T1000 (cell line): Measurements from ENCODE around the gene KCNJ10.
"Not testable (repeated sequence)": the region's sequence is repeated elsewhere in the genome, so short reads cannot be mapped to it uniquely, and the experiment has no call there.

Experiments
- DNase-seq: peaks from one replicate; lab custom pipeline; 2025; ENCODE audit warnings: mixed read lengths; lab: John Stamatoyannopoulos, UW

KCNJ10 gene

GRCh38 chr1:160069460-160070231 is at the start of gene KCNJ10:
TSS of gene KCNJ10 (minus strand) at chr1:160070160. CDS start at chr1:160042532, 27,628 bp downstream.
- no peak for DNase-seq

GRCh38 chr1:160118928-160119327 is 49.0 kb upstream of the KCNJ10 start:
- no peak for DNase-seq

GRCh38 chr1:160117709-160118183 is 47.8 kb upstream of the KCNJ10 start:
- no peak for DNase-seq

GRCh38 chr1:160117300-160117699 is 47.3 kb upstream of the KCNJ10 start:
- DNase-seq, result no peak

- no peak for DNase-seq
These were observed 46.6 kb upstream of the KCNJ10 start for GRCh38 chr1:160116283-160117147.

GRCh38 chr1:160115545-160116282 is 45.8 kb upstream of the KCNJ10 start, which contains the start of gene ATP1A2:
TSS of gene ATP1A2 (plus strand) at chr1:160115759. CDS start at chr1:160115862, 103 bp downstream.
- DNase-seq, result no peak

GRCh38 chr1:160114085-160114484 is 44.1 kb upstream of the KCNJ10 start:
- DNase-seq, result no peak

GRCh38 chr1:160113407-160113806 is 43.4 kb upstream of the KCNJ10 start:
- DNase-seq, result no peak

- no peak for DNase-seq
These were observed 42.4 kb upstream of the KCNJ10 start for GRCh38 chr1:160112357-160112756.

GRCh38 chr1:160111462-160111861 is 41.5 kb upstream of the KCNJ10 start:
- DNase-seq, result not testable (repeated sequence)

- DNase-seq, result no peak
These were observed 39.7 kb upstream of the KCNJ10 start for GRCh38 chr1:160109686-160110085.

GRCh38 chr1:160108888-160109662 is 39.1 kb upstream of the KCNJ10 start:
- DNase-seq, result no peak

GRCh38 chr1:160107512-160107911 is 37.6 kb upstream of the KCNJ10 start:
- no peak for DNase-seq

GRCh38 chr1:160105155-160105554 is 35.2 kb upstream of the KCNJ10 start:
- DNase-seq, result no peak

GRCh38 chr1:160104486-160104885 is 34.5 kb upstream of the KCNJ10 start:
- DNase-seq, result no peak

GRCh38 chr1:160103658-160104408 is 33.9 kb upstream of the KCNJ10 start:
- DNase-seq, result no peak

GRCh38 chr1:160101717-160102522 is 32.0 kb upstream of the KCNJ10 start:
- no peak for DNase-seq

- DNase-seq, result peak; percentile 15
These were observed 31.2 kb upstream of the KCNJ10 start for GRCh38 chr1:160101037-160101716.
